Activated CD8-positive, alpha-beta memory T cell treated with anti-CD3 and anti-CD28 coated beads, Interleukin-2, amount 50 U/mL, for 1 hour (primary cell): ENCODE measurements around the gene HOXB4.

ENCODE experiments used
- DNase-seq: peaks from one replicate; pipeline ENCODE4 v3.0.0-alpha.2; 2020; ENCODE audit errors: extremely low read depth

HOXB4 gene

DNA sequence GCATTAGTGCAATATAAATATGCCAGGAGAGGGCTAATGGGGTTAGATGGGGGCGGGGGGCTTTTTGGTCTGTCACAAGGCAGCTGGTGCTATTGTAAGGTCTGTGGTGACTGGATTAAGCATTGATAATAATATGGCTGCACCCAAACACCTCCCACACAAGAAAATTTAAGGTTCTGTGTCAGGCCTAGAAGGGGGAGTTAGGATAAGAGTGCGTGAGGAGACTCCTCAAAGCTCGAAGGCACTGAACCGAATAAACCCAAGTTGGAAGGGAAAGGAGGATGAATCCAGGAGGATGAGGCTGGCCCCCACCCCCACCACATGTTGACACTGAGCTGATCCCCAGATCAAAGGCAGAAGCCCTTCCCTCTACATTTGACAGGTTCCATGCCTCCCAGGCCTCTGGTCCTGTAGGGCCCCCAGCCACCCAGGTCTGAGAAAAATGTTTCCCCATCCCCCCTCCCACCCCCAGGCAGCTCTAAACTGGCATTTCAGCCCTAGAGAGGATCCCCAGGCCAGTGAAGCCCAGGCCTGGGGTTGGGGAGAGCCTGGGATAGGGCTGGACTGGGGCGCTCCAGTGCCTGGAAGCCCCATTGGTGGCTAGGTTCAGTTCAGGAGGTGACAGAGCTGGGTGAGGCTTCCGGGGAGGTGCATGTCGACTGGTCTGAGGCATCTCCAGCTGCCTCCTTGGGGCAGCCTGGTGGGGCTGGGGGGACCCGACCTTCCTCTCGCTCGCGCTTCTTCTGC, 49.0 kb downstream of the HOXB4 start:
- DNase-seq = no peak

DNA sequence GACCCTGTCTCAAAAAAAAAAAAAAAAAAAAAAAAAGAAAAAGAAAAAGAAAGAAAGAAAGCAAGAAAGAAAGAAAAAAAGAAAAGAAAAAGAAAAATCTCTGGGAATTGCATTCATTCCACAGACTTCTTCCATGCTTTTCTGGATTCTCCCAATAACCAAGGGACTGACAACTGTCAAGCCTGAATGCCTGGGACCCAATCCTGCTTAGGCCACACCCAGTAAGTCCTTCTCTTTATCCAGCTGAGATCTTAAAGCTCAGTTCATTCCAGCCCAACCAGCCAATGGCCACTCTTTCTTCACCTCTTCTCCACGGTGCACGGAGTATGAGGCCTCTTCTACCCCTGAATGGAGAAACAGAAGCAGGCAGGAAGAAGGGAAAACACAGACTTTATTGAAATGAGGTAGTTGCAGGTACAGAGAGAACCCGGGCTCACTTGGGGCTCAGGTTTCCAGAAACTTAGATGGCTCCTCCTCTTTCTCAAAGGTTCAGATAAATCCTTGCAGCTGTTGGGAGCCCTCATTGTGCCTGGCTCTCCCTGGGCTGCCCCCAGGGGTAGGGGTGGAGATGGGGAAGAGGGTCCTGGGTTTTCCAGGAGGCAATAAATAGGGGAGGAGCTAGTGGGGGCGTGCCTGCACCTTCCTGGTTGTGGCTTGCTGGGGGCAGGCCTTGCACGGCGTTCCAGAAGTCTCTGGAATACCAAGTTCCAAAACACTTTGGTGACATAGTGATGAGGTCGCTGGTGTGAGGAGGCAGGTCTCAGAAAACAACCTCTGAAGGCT, 49.8 kb downstream of the HOXB4 start:
- DNase-seq = no peak

DNA sequence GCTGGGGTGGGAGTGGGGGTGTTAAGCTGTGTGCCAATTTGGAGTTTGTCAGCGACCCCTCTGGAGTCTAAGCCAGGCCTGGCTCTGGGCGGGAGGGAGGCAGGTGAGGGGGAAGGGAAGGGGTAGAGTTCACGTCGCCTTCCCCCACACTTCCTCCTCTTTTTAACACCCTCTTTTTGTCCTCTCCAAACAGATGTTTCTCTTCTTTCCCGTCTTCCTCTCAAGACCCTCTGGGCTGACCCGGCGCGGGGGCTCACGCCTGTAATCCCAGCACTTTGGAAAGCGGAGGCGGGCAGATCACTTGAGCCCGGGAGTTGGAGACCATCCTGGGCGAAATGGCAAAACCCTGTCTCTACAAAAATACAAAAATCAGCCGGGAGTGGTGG, 50.6 kb downstream of the HOXB4 start:
- DNase-seq = no peak

DNA sequence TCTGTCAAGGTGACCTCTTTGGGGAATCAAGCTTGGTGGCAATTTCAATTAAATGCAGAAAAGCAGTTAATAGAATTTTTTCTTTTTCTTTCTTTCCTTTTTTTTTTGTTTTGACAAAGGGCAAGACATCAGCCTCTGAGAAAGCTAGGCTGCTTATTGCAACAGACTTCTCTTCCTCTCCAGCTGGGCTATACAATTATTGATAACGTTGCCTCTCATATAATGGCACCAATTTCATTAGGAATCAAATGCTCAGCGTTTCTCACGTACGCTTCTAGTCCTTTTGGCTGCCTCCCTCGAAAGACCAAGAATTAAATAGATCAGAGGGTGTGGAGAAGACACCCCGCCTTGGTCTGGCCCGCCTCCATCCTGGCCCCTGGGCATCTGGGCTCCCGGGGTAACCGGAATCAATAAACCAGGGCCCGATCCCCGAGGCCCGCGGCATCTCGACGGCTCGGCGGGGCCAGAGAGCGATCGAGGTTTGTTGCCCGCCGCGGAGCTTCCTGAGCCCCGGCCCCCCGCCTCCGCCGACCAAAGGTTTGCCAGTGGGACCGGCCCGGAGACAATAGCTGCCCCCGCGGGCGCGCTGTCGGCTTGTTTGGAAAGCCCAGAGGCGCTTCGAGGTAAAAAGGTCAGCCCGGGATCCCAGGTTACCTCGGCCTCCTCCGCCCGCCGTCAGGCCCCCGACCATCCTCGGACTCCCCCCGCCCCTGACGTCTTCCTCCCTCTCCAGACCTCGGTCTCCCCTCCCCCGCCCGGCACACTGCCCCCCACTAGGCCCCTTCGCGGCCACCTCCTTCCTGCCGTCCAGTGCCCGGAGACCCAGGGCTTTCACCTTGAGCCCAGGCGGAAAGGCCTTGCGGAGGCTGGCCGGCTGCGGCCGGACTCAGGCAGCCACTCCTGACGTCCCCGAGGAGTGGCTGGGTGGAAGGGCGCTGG, 51.3 kb downstream of the HOXB4 start:
- no peak for DNase-seq
